Trophoblast cell (in vitro differentiated cells and primary cell): ENCODE results near the gene HOXD3.

ENCODE experiments used
- DNase-seq, 2 donors: peaks; one replicate each; pipeline ENCODE4 v3.0.0-alpha.2; 2016
- H2AFZ ChIP-seq: 2 replicates; pipeline ENCODE4 v1.6.1; 2013; ENCODE audit warnings: low read length, moderate library complexity, mild to moderate bottlenecking; ENCODE audit not compliant: insufficient read depth, poor library complexity
- H2AK5ac ChIP-seq: 2 replicates; pipeline ENCODE4 v1.6.1; 2013; ENCODE audit warnings: mild to moderate bottlenecking, low read length
- H2BK120ac ChIP-seq: 2 replicates; pipeline ENCODE4 v1.6.1; 2013; ENCODE audit warnings: low read length, mild to moderate bottlenecking, moderate library complexity; ENCODE audit not compliant: insufficient read depth, poor library complexity
- H2BK12ac ChIP-seq: 2 replicates; pipeline ENCODE4 v1.6.1; 2013; ENCODE audit warnings: mild to moderate bottlenecking, low read length, moderate library complexity
- H2BK5ac ChIP-seq: 2 replicates; pipeline ENCODE4 v1.6.1; 2013; ENCODE audit warnings: low read length, low read depth, moderate library complexity, mild to moderate bottlenecking; ENCODE audit not compliant: poor library complexity
- H3K14ac ChIP-seq: 2 replicates; pipeline ENCODE4 v1.6.1; 2013; ENCODE audit warnings: mild to moderate bottlenecking, low read length
- H3K18ac ChIP-seq: 2 replicates; pipeline ENCODE4 v1.6.1; 2013; ENCODE audit warnings: mild to moderate bottlenecking, low read length
- H3K23ac ChIP-seq: 2 replicates; pipeline ENCODE4 v1.6.1; 2013; ENCODE audit warnings: low read length
- H3K27ac ChIP-seq: 2 replicates; pipeline ENCODE4 v1.5.1; 2013; ENCODE audit warnings: low read depth, mild to moderate bottlenecking, inconsistent platforms, low read length, moderate library complexity
- H3K27me3 ChIP-seq: 2 replicates; pipeline ENCODE4 v1.6.1; 2013; ENCODE audit warnings: inconsistent platforms, mild to moderate bottlenecking, low read length, moderate library complexity; ENCODE audit not compliant: insufficient read depth
- H3K36me3 ChIP-seq, 2 experiments: 1 replicate in 1 of 2; 2 replicates in 1 of 2; pipeline ENCODE4 v1.6.1; 2013; ENCODE audit warnings: low read length in 2 of 2, mild to moderate bottlenecking in 2 of 2, moderate library complexity in 1 of 2; ENCODE audit not compliant: insufficient read depth in 2 of 2, control insufficient read depth in 1 of 2
- H3K4ac ChIP-seq: 2 replicates; pipeline ENCODE4 v1.6.1; 2013; ENCODE audit warnings: low read depth, mild to moderate bottlenecking, low read length, moderate library complexity
- H3K4me1 ChIP-seq, 2 experiments: 1 replicate in 1 of 2; 2 replicates in 1 of 2; pipeline ENCODE4 v1.6.1; 2013; ENCODE audit warnings: low read length in 2 of 2, mild to moderate bottlenecking in 2 of 2, moderate library complexity in 1 of 2; ENCODE audit not compliant: insufficient read depth in 2 of 2, control insufficient read depth in 1 of 2
- H3K4me2 ChIP-seq: 2 replicates; pipeline ENCODE4 v1.6.1; 2013; ENCODE audit warnings: inconsistent platforms, mild to moderate bottlenecking, low read length, moderate library complexity
- H3K4me3 ChIP-seq: 2 replicates; pipeline ENCODE4 v1.5.1; 2013; ENCODE audit warnings: mild to moderate bottlenecking, low read depth, low read length, inconsistent platforms
- H3K79me1 ChIP-seq: one replicate; pipeline ENCODE4 v1.6.1; 2013; ENCODE audit warnings: low read length
- H3K79me2 ChIP-seq: 2 replicates; pipeline ENCODE4 v1.6.1; 2013; ENCODE audit warnings: low read length, mild to moderate bottlenecking; ENCODE audit not compliant: control insufficient read depth, insufficient read depth, poor library complexity
- H3K9ac ChIP-seq: 2 replicates; pipeline ENCODE4 v1.6.1; 2013; ENCODE audit warnings: mild to moderate bottlenecking, low read length
- H3K9me3 ChIP-seq: 2 replicates; pipeline ENCODE4 v1.6.1; 2013; ENCODE audit warnings: low read depth, mild to moderate bottlenecking, control low read depth, inconsistent platforms, low read length; ENCODE audit not compliant: insufficient read depth
- H4K12ac ChIP-seq: 2 replicates; pipeline ENCODE4 v1.6.1; 2013; ENCODE audit warnings: low read depth, mild to moderate bottlenecking, low read length, moderate library complexity
- H4K8ac ChIP-seq: 2 replicates; pipeline ENCODE4 v1.6.1; 2013; ENCODE audit warnings: low read depth, mild to moderate bottlenecking, low read length, moderate library complexity
- H4K91ac ChIP-seq: one replicate; pipeline ENCODE4 v1.6.1; 2013; ENCODE audit warnings: low read depth, mild to moderate bottlenecking, low read length, moderate library complexity
- WGBS: extraction: QIAGEN DNeasy Blood & Tissue Kit; methylation state at CpG from one replicate; pipeline ENCODE4 v1.1.7; 2013; ENCODE audit warnings: missing lambda C conversion rate; ENCODE audit not compliant: insufficient read length, insufficient coverage; ENCODE audit errors: extremely low coverage; 5-methylcytosine and 5-hydroxymethylcytosine counted together

The HOXD3 gene

DNA sequence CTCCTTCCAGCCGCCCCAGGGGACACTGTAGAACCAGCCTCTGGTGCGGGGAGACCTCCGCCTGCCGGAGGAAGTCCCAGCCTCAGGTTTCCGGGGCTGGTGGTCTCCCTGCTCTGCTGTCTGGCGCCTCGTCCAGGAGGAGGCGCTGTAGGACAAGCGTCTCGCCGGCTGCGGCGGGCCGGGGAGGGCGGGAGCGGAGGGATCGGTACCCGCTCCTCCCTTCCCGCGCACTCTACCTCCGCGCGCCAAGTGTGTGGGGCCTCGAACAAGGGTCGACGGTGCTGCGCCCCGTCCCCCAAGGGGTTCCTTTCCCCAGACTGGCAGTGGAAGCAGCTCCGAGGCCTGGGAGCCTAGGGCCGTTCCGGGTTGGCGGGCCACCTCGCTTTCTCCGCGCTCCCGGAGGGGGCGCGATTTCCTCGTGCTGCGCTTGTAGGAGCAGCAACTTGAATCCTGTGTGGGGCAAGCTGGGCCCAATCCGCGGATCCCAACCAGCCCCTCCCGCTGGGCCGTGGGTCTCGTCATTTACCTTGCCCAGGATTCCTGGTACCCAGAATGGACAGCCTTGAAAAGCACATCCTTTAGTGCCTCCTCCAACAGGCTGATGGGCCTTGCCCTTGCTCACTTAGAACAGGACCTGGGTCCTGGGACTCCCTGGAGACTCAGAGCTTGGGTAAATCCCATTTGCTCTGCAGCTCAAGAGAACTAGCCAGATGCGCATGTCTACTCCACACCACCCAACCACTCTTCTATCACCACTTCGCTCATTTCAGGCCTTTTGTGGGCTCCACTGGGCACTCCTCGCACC lies 16.4 kb upstream of the HOXD3 start:
- DNase-seq, result peak; percentile 51 to 79
- Histone ChIP-seq H4K8ac (peak overlapping the region; percentile 25), H3K79me2 (no peaks in the 10 kb centered on the region), H3K4me3 (peak overlapping the region; percentile 53), H3K36me3 (no peaks in the 10 kb centered on the region), H3K18ac (peak overlapping the region; percentile 16), H2BK120ac (no peak overlapping the region), H3K4me1 (peaks cover 5 to 6% of the 10 kb centered on the region in 2 experiments), H3K9ac (no peak overlapping the region), H3K4me2 (peak overlapping the region; percentile 75), H3K27ac (no peak overlapping the region), H2BK12ac (no peak overlapping the region), H4K91ac (peak overlapping the region; percentile 15), H3K27me3 (peaks cover 52% of the 10 kb centered on the region), H3K79me1 (peaks cover 2% of the 10 kb centered on the region), H2BK5ac (no peak overlapping the region), H3K14ac (peak overlapping the region; percentile 18), H3K4ac (no peak overlapping the region), H4K12ac (peak overlapping the region; percentile 65), H2AFZ (peak overlapping the region; percentile 65), H3K9me3 (peaks cover 7% of the 10 kb centered on the region), H3K23ac (no peak overlapping the region), H2AK5ac (no peak overlapping the region)
- no CpG with 5 or more reads among the region's 48 CpGs for WGBS

DNA sequence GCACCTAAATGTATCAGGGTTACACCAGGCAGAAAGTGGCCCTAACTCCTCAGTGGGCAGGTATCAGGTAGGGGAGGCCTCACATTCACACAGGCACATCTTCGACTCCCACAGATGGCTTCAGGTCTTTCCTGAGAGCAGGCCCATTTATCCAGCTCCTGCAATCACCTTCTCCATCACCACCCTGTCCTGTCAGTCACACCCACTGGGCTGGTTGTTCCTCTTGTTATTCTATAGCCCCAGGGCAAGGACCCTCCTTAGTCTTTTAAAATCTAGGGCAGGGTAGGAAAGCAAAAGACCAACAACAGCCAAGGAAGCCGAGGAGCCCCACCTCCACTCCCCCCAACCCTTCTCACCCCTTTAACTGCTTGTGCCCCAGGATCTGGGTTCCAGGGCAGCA lies 14.8 kb upstream of the HOXD3 start:
- H2AFZ ChIP-seq, result no peak overlapping the region
- H3K23ac ChIP-seq, result no peak overlapping the region
- no peak overlapping the region for H3K4ac ChIP-seq
- H3K14ac ChIP-seq, result no peak overlapping the region
- H3K27ac ChIP-seq, result no peak overlapping the region
- no peak overlapping the region for H4K8ac ChIP-seq
- H3K18ac ChIP-seq, result no peak overlapping the region
- peaks cover 0 to 6% of the 10 kb centered on the region in 2 experiments for H3K4me1 ChIP-seq
- H2BK120ac ChIP-seq, result no peak overlapping the region
- peaks cover 52% of the 10 kb centered on the region for H3K27me3 ChIP-seq
- no peak overlapping the region for H2BK5ac ChIP-seq
- H3K79me2 ChIP-seq, result no peaks in the 10 kb centered on the region
- DNase-seq, result no peak
- no CpG with 5 or more reads among the region's 2 CpGs for WGBS
- no peak overlapping the region for H4K12ac ChIP-seq
- no peak overlapping the region for H3K9ac ChIP-seq
- H3K9me3 ChIP-seq, result peaks cover 3% of the 10 kb centered on the region
- H3K36me3 ChIP-seq, result no peaks in the 10 kb centered on the region
- no peak overlapping the region for H4K91ac ChIP-seq
- H3K79me1 ChIP-seq, result peaks cover 2% of the 10 kb centered on the region
- no peak overlapping the region for H3K4me2 ChIP-seq
- no peak overlapping the region for H2BK12ac ChIP-seq
- no peak overlapping the region for H3K4me3 ChIP-seq
- no peak overlapping the region for H2AK5ac ChIP-seq

DNA sequence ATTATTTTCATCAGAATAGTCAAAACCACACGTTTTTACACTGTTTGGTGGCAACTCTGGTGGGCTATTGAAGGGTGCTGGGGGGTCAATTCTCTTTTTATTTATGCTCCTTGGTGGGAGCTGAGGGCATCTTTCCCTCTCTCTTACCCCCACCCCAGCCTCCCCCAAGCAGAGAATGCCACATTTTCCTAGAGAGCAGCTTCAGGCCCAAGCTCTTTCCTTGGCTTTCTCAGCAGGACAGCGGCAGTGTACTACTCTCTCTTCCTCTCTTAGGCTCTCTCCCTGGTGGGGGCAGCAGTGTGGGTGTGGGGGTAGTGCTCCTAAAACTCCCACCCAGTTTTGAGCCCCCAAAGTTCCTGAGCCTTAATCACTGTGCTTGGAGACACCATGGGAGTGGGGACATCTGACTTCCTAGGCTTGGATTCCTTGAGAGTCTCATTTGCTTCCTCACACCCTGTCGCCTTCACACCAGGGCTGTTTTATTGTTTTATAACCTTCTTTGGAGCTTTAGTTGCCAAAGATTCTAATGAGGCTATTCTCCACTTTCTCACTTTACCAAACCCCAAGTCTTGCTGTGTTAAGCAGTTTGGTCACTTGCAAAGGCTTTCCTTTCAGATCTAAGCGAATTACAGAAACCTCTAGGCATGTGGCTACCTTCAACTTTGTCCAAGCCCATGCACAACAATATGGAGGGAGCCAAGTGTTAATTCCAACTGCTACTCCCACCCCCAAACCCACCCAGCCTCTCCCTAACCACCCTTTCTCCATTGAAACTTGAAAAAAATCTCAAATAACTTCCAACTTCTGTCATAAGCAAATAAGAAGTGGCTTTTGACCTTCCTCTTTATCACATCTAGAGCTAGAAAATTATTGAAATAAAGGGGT lies 11.8 kb upstream of the HOXD3 start:
- H2BK120ac ChIP-seq, result no peak overlapping the region
- H4K12ac ChIP-seq, result no peak overlapping the region
- H3K79me1 ChIP-seq, result peaks cover 2% of the 10 kb centered on the region
- H3K27ac ChIP-seq, result no peak overlapping the region
- H3K4me2 ChIP-seq, result no peak overlapping the region
- no peak overlapping the region for H2AFZ ChIP-seq
- H2BK5ac ChIP-seq, result no peak overlapping the region
- H3K4me3 ChIP-seq, result no peak overlapping the region
- H3K18ac ChIP-seq, result no peak overlapping the region
- peaks cover 7% of the 10 kb centered on the region for H3K9me3 ChIP-seq
- H3K4me1 ChIP-seq, result peaks cover 0 to 4% of the 10 kb centered on the region in 2 experiments
- no peak overlapping the region for H2BK12ac ChIP-seq
- H3K36me3 ChIP-seq, result no peaks in the 10 kb centered on the region
- H3K23ac ChIP-seq, result peak overlapping the region; percentile 7
- no peak overlapping the region for H3K4ac ChIP-seq
- H3K9ac ChIP-seq, result no peak overlapping the region
- no peaks in the 10 kb centered on the region for H3K79me2 ChIP-seq
- H3K14ac ChIP-seq, result no peak overlapping the region
- no peak overlapping the region for H2AK5ac ChIP-seq
- no CpG with 5 or more reads among the region's 4 CpGs for WGBS
- no peak overlapping the region for H4K91ac ChIP-seq
- no peak overlapping the region for H4K8ac ChIP-seq
- no peak for DNase-seq
- H3K27me3 ChIP-seq, result peaks cover 67% of the 10 kb centered on the region

DNA sequence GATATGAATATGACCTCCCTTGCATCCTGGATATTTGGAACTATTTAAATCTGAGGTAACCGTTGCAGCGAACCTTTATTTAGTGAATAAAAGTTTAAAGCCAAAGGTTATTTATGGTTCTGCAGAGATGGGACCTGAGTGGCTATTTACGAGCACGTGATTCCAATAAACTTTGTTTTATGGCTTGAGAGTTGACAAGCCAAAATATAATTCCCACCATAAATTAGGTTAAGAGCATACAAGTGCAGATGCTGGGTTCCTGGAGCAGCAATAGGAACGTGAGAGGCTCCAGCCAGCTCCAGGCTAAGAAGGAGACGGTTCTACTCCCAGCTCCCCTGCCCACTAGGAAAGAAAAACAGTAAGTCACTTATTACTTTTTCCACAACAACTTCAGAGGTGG lies 11.0 kb upstream of the HOXD3 start:
- WGBS, result no CpG with 5 or more reads among the region's 6 CpGs
- Histone ChIP-seq H3K9ac (no peak overlapping the region), H3K4me2 (no peak overlapping the region), H3K4me3 (no peak overlapping the region), H2BK120ac (no peak overlapping the region), H4K8ac (no peak overlapping the region), H3K79me1 (no peaks in the 10 kb centered on the region), H3K27me3 (peaks cover 73% of the 10 kb centered on the region), H2AK5ac (no peak overlapping the region), H3K9me3 (peaks cover 9% of the 10 kb centered on the region), H3K79me2 (no peaks in the 10 kb centered on the region), H4K91ac (no peak overlapping the region), H2AFZ (no peak overlapping the region), H3K27ac (no peak overlapping the region), H2BK12ac (no peak overlapping the region), H3K36me3 (no peaks in the 10 kb centered on the region), H3K4ac (no peak overlapping the region), H3K23ac (no peak overlapping the region), H3K18ac (no peak overlapping the region), H3K14ac (no peak overlapping the region), H4K12ac (no peak overlapping the region), H2BK5ac (no peak overlapping the region), H3K4me1 (no peaks in the 10 kb centered on the region)
- no peak for DNase-seq
